Measurements from ENCODE around the gene PTPRR. TPM values are rescaled to one million over a fixed set of nuclear protein-coding genes. Genes with fewer than 3 reads are reported as not detected.

Gene PTPRR
- total RNA-seq, 4 donors from 2014 or later = 0.57 to 2.1 (median 0.84) TPM

DNA sequence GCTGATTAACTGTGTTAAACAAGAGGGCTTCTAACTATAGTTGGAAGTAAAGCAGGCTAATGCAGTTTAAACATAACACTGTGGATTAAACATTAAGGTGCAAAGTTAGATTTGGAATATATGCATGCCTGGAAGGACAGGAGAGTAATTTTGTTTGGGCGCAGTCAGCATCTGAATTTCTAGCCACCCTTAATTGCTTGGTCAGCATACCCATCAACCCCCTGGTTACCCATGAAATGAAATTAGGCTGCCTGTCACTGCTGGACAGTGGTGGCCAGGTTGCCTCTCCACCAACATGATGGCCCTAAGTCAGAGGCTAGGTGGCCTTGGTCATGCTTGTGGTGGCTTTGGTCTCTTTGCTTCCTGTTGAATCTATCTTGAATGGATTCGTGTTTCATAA is 253.3 kb downstream of the PTPRR start:
- WGBS = 91% methylated on average over 2 of the region's 2 CpGs
- TF ChIP-seq POLR2A (IDR thresholded peaks at IDR 0.05; ENCODE audit: low read depth) = no peak
- TF ChIP-seq, protein P1, sequence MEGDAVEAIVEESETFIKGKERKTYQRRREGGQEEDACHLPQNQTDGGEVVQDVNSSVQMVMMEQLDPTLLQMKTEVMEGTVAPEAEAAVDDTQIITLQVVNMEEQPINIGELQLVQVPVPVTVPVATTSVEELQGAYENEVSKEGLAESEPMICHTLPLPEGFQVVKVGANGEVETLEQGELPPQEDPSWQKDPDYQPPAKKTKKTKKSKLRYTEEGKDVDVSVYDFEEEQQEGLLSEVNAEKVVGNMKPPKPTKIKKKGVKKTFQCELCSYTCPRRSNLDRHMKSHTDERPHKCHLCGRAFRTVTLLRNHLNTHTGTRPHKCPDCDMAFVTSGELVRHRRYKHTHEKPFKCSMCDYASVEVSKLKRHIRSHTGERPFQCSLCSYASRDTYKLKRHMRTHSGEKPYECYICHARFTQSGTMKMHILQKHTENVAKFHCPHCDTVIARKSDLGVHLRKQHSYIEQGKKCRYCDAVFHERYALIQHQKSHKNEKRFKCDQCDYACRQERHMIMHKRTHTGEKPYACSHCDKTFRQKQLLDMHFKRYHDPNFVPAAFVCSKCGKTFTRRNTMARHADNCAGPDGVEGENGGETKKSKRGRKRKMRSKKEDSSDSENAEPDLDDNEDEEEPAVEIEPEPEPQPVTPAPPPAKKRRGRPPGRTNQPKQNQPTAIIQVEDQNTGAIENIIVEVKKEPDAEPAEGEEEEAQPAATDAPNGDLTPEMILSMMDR (IDR thresholded peaks at IDR 0.05) = no peak
- no peak for TF ChIP-seq EP300 (IDR thresholded peaks at IDR 0.05)
- no peak for TF ChIP-seq POLR2AphosphoS5 (IDR thresholded peaks at IDR 0.05)
- H3K27ac ChIP-seq (replicated peaks in 1 of 4) = no peak overlapping the region
- H3K4me1 ChIP-seq = peaks cover 0 to 5% (median 3%) of the 10 kb centered on the region in 4 donors
- no peak for DNase-seq (ENCODE audit: extremely low spot score)
- intact Hi-C loops (cut with DNase I) = no loop called here
- no peak overlapping the region for H3K4me3 ChIP-seq
- no peaks in the 10 kb centered on the region for H3K36me3 ChIP-seq
- H3K9me3 ChIP-seq = no peaks in the 10 kb centered on the region
- H3K27me3 ChIP-seq = no peaks in the 10 kb centered on the region

DNA sequence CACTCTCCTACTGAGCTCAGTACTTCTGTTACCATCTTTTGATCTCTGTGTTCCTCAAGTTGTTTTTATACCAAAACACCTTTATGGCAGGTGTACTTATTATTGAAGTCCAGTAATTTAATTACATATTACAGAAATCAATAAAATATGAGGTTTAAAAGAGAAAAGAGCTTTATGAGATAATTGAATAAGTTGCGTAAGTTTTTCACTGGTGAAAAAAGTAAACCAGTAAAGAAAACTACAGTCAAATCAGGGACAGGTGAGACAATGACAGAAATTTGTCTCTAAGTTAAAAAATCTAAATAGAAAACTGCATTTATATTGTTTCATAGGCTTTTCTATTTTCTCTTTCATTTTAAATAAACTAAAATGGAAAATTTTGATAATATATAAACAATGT is 254.2 kb downstream of the PTPRR start:
- 89% methylated on average over 1 of the region's 1 CpG for WGBS

DNA sequence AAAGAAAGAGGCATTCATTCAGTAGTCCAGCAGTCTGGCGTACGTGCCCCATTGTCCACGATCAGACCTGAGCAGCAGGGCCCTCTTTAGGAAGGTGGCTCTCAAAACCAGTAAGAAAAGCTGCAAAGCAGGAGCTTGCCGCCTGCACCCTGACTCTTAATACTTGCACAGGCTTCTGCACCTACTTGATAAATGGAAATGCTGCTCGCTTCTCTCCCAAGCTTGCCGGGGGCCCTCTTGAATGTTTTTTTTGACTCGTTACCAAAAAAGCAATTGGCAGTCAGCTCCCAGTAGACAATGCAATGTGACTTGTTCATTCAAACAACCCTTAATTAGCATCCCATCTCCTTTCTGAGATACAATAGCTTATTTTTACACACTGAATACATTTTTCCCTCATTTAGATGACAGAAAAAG is 256.1 kb downstream of the PTPRR start:
- Histone ChIP-seq H3K4me1 (peaks cover 0 to 13% (median 5%) of the 10 kb centered on the region in 4 donors), H3K36me3 (no peaks in the 10 kb centered on the region), H3K4me3 (no peak overlapping the region), H3K27ac (replicated peaks in 1 of 4) (no peak overlapping the region), H3K27me3 (no peaks in the 10 kb centered on the region), H3K9me3 (no peaks in the 10 kb centered on the region)
- 48% methylated on average over 7 of the region's 7 CpGs for WGBS
- TF ChIP-seq, protein P1 (IDR thresholded peaks at IDR 0.05) = no peak
- no peak for TF ChIP-seq POLR2A (IDR thresholded peaks at IDR 0.05; ENCODE audit: low read depth)
- no peak for TF ChIP-seq POLR2AphosphoS5 (IDR thresholded peaks at IDR 0.05)
- TF ChIP-seq EP300 (IDR thresholded peaks at IDR 0.05) = no peak
- intact Hi-C loops (cut with DNase I) = no loop called here
- no peak for DNase-seq (ENCODE audit: extremely low spot score)

More for the DNA sequence above, 254.2 kb downstream of the PTPRR start:
- H3K27me3 ChIP-seq = no peaks in the 10 kb centered on the region
- H3K4me1 ChIP-seq = peaks cover 0 to 8% (median 5%) of the 10 kb centered on the region in 4 donors
- intact Hi-C loops (cut with DNase I) = no loop called here
- TF ChIP-seq POLR2A (IDR thresholded peaks at IDR 0.05; ENCODE audit: low read depth) (no peak), EP300 (IDR thresholded peaks at IDR 0.05) (no peak), POLR2AphosphoS5 (IDR thresholded peaks at IDR 0.05) (no peak)
- TF ChIP-seq, protein P1 (IDR thresholded peaks at IDR 0.05) = no peak
- no peak for DNase-seq (ENCODE audit: extremely low spot score)
- H3K27ac ChIP-seq (replicated peaks in 1 of 4) = no peak overlapping the region
- no peaks in the 10 kb centered on the region for H3K36me3 ChIP-seq
- H3K9me3 ChIP-seq = no peaks in the 10 kb centered on the region
- no peak overlapping the region for H3K4me3 ChIP-seq

DNA sequence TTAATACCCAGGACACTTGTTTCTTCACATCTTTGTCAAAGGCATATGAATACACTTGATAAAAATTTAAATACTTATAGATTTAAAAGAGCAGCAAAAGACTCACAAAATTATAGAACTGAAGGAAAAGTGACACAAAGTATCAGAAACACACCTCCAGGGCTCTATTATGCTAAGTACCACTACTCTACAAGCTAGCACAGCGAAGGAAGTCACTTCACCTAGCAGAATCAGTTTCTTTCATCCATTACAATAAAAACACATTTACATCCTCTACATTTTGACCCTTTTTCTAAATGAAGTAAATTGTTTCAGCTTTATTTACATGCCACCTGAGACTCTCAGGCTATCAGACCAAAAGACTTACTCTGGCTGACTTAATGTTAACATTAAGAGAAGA is 256.7 kb downstream of the PTPRR start:
- Histone ChIP-seq H3K27ac (replicated peaks in 1 of 4) (no peak overlapping the region), H3K4me1 (peaks cover 0 to 13% (median 5%) of the 10 kb centered on the region in 4 donors), H3K9me3 (no peaks in the 10 kb centered on the region), H3K4me3 (no peak overlapping the region), H3K27me3 (no peaks in the 10 kb centered on the region), H3K36me3 (no peaks in the 10 kb centered on the region)
- WGBS = 89% methylated on average over 1 of the region's 1 CpG
- intact Hi-C loops (cut with DNase I) = no loop called here
- TF ChIP-seq EP300 (IDR thresholded peaks at IDR 0.05) (no peak), POLR2AphosphoS5 (IDR thresholded peaks at IDR 0.05) (no peak), POLR2A (IDR thresholded peaks at IDR 0.05; ENCODE audit: low read depth) (no peak)
- TF ChIP-seq, protein P1 (IDR thresholded peaks at IDR 0.05) = no peak
- DNase-seq (ENCODE audit: extremely low spot score) = no peak

Data from esophagus muscularis mucosa (tissue), 4 donors.